HepG2 (cell line): ENCODE measurements around the gene LRRC4.

Experiments
- ARNTL ChIP-seq: sonication (generic); formaldehyde crosslinking; IDR thresholded peaks from 2 replicates; pipeline ENCODE4 v1.4.0; 2020; ENCODE audit warnings: mild to moderate bottlenecking, missing genetic modification reagents
- CCAR2 ChIP-seq: fragments of 200-400 bp; formaldehyde crosslinking; optimal IDR thresholded peaks from 2 replicates; pipeline ENCODE3; 2018; ENCODE audit warnings: low read depth, mild to moderate bottlenecking, low read length, moderate library complexity
- CREB1 ChIP-seq, 2 experiments: fragments of 450-650 bp in 1 of 2; IDR thresholded peaks; 2 replicates each; pipeline ENCODE4 v1.6.1; 2016 to 2017; ENCODE audit warnings: control low read depth in 1 of 2, mild to moderate bottlenecking in 1 of 2, missing compliant biosample characterization in 1 of 2, missing genetic modification characterization in 1 of 2
- GATAD2A ChIP-seq: IDR thresholded peaks from 2 replicates; pipeline ENCODE4 v1.6.1; 2016
- MYC ChIP-seq: sonication (generic); formaldehyde crosslinking; IDR thresholded peaks from 2 replicates; pipeline ENCODE4 v1.9.0; 2021; ENCODE audit warnings: missing genetic modification reagents, borderline replicate concordance
- NR2C2 ChIP-seq: sonication (generic); formaldehyde crosslinking; IDR thresholded peaks from 2 replicates; pipeline ENCODE4 v1.4.0; 2020; ENCODE audit warnings: missing genetic modification reagents, mild to moderate bottlenecking, moderate library complexity, borderline replicate concordance
- POLR2AphosphoS5 ChIP-seq: IDR thresholded peaks from 2 replicates; pipeline ENCODE4 v1.6.1; 2012; ENCODE audit warnings: low read depth, low read length
- RBM39 ChIP-seq: fragments of 200-400 bp; formaldehyde crosslinking; IDR thresholded peaks from one replicate; pipeline ENCODE4 v1.6.1; 2018; ENCODE audit warnings: antibody characterized with exemption, mild to moderate bottlenecking, low read depth, low read length; ENCODE audit not compliant: poor library complexity, severe bottlenecking
- RNF2 ChIP-seq: fragments of 450-650 bp; conservative IDR thresholded peaks from 2 replicates; pipeline ENCODE4 v1.6.1; 2016; ENCODE audit warnings: low read depth
- YY1 ChIP-seq: IDR thresholded peaks from 2 replicates; pipeline ENCODE4 v1.6.1; 2011; ENCODE audit warnings: low read length, low read depth, moderate library complexity, mild to moderate bottlenecking; ENCODE audit not compliant: insufficient read depth, insufficient replicate concordance
- ZKSCAN5 ChIP-seq: sonication (generic); formaldehyde crosslinking; IDR thresholded peaks from 2 replicates; pipeline ENCODE4 v1.5.1; 2020; ENCODE audit warnings: mild to moderate bottlenecking, missing genetic modification reagents
- TF ChIP-seq, protein P1 (sequence below): sonication (generic); formaldehyde crosslinking; IDR thresholded peaks from 2 replicates; pipeline ENCODE4 v1.9.0; 2021; ENCODE audit warnings: missing genetic modification reagents, borderline replicate concordance
- TF ChIP-seq, protein P2 (sequence below): sonication (generic); formaldehyde crosslinking; IDR thresholded peaks from 2 replicates; pipeline ENCODE4 v1.5.0; 2020; ENCODE audit warnings: mild to moderate bottlenecking, missing genetic modification reagents, moderate library complexity

DNA sequence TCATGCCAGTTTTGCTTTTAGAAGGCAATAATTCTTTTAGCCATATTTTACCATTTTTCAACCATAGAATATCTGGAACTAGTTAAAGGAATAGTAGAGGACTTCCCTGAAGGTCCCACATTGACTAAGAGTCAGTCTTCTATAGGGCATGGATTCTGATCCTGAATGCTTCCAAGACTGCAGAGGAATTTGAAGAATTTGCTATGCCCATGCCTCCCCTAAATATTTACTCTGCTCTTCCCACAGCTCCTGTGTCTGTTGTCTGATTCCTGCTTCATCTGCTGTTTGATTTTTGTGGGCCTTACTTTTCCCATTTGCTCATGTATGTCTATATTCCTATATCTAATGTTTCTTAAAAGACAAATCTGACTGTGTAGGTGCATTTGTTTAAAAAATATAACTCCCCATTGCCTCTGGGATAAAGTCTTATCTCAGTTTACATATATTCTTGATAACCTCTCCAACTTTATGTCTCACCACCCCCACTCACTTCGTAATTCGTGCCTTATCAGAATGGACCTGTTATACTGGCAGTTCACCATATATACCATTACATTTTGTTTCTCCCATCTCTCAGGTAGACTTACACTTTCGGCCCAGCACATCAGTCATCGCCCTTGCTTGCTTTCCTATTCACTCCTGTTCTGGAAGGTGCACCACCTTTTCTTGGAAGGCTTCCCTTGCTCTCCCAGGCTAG lies 33.9 kb downstream of the LRRC4 start:
- TF ChIP-seq NR2C2 (CRISPR knock-in tag) (no peak), CCAR2 (no peak), POLR2AphosphoS5 (no peak), GATAD2A (CRISPR knock-in tag) (no peak), RBM39 (no peak), ARNTL (CRISPR knock-in tag) (no peak), CREB1 (IDR thresholded peaks at IDR 0.05) (no peak), CREB1 (CRISPR knock-in tag; IDR thresholded peaks at IDR 0.05) (no peak), MYC (CRISPR knock-in tag) (no peak), ZKSCAN5 (CRISPR knock-in tag) (no peak), YY1 (no peak), RNF2 (no peak)
- TF ChIP-seq, protein P1, sequence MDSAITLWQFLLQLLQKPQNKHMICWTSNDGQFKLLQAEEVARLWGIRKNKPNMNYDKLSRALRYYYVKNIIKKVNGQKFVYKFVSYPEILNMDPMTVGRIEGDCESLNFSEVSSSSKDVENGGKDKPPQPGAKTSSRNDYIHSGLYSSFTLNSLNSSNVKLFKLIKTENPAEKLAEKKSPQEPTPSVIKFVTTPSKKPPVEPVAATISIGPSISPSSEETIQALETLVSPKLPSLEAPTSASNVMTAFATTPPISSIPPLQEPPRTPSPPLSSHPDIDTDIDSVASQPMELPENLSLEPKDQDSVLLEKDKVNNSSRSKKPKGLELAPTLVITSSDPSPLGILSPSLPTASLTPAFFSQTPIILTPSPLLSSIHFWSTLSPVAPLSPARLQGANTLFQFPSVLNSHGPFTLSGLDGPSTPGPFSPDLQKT: no peak
- TF ChIP-seq, protein P2, sequence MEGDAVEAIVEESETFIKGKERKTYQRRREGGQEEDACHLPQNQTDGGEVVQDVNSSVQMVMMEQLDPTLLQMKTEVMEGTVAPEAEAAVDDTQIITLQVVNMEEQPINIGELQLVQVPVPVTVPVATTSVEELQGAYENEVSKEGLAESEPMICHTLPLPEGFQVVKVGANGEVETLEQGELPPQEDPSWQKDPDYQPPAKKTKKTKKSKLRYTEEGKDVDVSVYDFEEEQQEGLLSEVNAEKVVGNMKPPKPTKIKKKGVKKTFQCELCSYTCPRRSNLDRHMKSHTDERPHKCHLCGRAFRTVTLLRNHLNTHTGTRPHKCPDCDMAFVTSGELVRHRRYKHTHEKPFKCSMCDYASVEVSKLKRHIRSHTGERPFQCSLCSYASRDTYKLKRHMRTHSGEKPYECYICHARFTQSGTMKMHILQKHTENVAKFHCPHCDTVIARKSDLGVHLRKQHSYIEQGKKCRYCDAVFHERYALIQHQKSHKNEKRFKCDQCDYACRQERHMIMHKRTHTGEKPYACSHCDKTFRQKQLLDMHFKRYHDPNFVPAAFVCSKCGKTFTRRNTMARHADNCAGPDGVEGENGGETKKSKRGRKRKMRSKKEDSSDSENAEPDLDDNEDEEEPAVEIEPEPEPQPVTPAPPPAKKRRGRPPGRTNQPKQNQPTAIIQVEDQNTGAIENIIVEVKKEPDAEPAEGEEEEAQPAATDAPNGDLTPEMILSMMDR (CRISPR knock-in tag): no peak
